LNCAP (cell line): ENCODE measurements around the gene TMEM273.

Experiments
- CTCF ChIP-seq: fragments of 450-650 bp; IDR thresholded peaks from 2 replicates; pipeline ENCODE4 v1.5.1; 2017; ENCODE audit warnings: mild to moderate bottlenecking

Gene TMEM273

GRCh38 chr10:49217645-49218044 lies 29.5 kb upstream of the TMEM273 start:
- TF ChIP-seq CTCF = no peak

- TF ChIP-seq CTCF = no peak
Measured at GRCh38 chr10:49213211-49213610, 25.0 kb upstream of the TMEM273 start.

- TF ChIP-seq CTCF = no peak
Measured at GRCh38 chr10:49212783-49213182, 24.6 kb upstream of the TMEM273 start.

GRCh38 chr10:49212076-49212475 lies 23.9 kb upstream of the TMEM273 start:
- TF ChIP-seq CTCF = no peak

GRCh38 chr10:49208996-49209395 lies 20.8 kb upstream of the TMEM273 start:
- no peak for TF ChIP-seq CTCF

- TF ChIP-seq CTCF = no peak
Measured at GRCh38 chr10:49207936-49208487, 19.8 kb upstream of the TMEM273 start.

- TF ChIP-seq CTCF = no peak
Measured at GRCh38 chr10:49207113-49207512, 18.9 kb upstream of the TMEM273 start.

- TF ChIP-seq CTCF = no peak
Measured at GRCh38 chr10:49205206-49205605, 17.0 kb upstream of the TMEM273 start.
